ENCODE measurements around the gene NTSR2.
A peak's percentile ranks its signal among the peaks of the same experiment; 100 is the strongest.

Gene NTSR2

GRCh38 chr2:11656252-11656651 is 13.7 kb downstream of the NTSR2 start:
- no peak overlapping the region for H3K4me3 ChIP-seq (ENCODE audit: low read depth, low read length)
- DNase-seq (ENCODE audit: low read depth, low spot score): no peak
- ChIA-PET POLR2A (no interaction called here), CTCF (interaction anchor here (1.7 kb wide), 1 partner anchor 37 kb away, joined by 6 read pairs; no protein-coding TSS in a partner anchor)
- no peak for TF ChIP-seq CTCF (IDR thresholded peaks at IDR 0.05; ENCODE audit: insufficient read depth, low read length, missing control alignments)

- TF ChIP-seq CTCF (IDR thresholded peaks at IDR 0.05; ENCODE audit: insufficient read depth, low read length, missing control alignments): no peak
- POLR2A ChIA-PET: no interaction called here
- H3K4me3 ChIP-seq (ENCODE audit: low read depth, low read length): no peak overlapping the region
- no peak for DNase-seq (ENCODE audit: low read depth, low spot score)
- CTCF ChIA-PET: interaction anchor here (1.7 kb wide), 1 partner anchor 37 kb away, joined by 6 read pairs; no protein-coding TSS in a partner anchor
These were observed 14.5 kb downstream of the NTSR2 start for GRCh38 chr2:11655495-11655894.

GRCh38 chr2:11652553-11652952 is 17.4 kb downstream of the NTSR2 start:
- H3K4me3 ChIP-seq (ENCODE audit: low read depth, low read length): no peak overlapping the region
- CTCF ChIA-PET: no interaction called here
- no peak for TF ChIP-seq CTCF (IDR thresholded peaks at IDR 0.05; ENCODE audit: insufficient read depth, low read length, missing control alignments)
- POLR2A ChIA-PET: no interaction called here
- peak; percentile 3 for DNase-seq (ENCODE audit: low read depth, low spot score)

- no peak for TF ChIP-seq CTCF (IDR thresholded peaks at IDR 0.05; ENCODE audit: insufficient read depth, low read length, missing control alignments)
- DNase-seq (ENCODE audit: low read depth, low spot score): no peak
- POLR2A ChIA-PET: no interaction called here
- CTCF ChIA-PET: no interaction called here
- no peak overlapping the region for H3K4me3 ChIP-seq (ENCODE audit: low read depth, low read length)
These were observed 18.0 kb downstream of the NTSR2 start for GRCh38 chr2:11651856-11652548.

- no peak for DNase-seq (ENCODE audit: low read depth, low spot score)
- no peak for TF ChIP-seq CTCF (IDR thresholded peaks at IDR 0.05; ENCODE audit: insufficient read depth, low read length, missing control alignments)
- CTCF ChIA-PET: no interaction called here
- POLR2A ChIA-PET: no interaction called here
- no peak overlapping the region for H3K4me3 ChIP-seq (ENCODE audit: low read depth, low read length)
These were observed 20.9 kb downstream of the NTSR2 start for GRCh38 chr2:11649093-11649492.

- DNase-seq (ENCODE audit: low read depth, low spot score): no peak
- ChIA-PET CTCF (interaction anchor here (1.5 kb wide), 1 partner anchor 65 kb away, joined by 3 read pairs; no protein-coding TSS in a partner anchor), POLR2A (no interaction called here)
- peak; percentile 21 for TF ChIP-seq CTCF (IDR thresholded peaks at IDR 0.05; ENCODE audit: insufficient read depth, low read length, missing control alignments)
- H3K4me3 ChIP-seq (ENCODE audit: low read depth, low read length): no peak overlapping the region
These were observed 22.0 kb downstream of the NTSR2 start for GRCh38 chr2:11647834-11648600.

Measured in AG04449 (cell line).